A549 (cell line): ENCODE results near the gene RRH. TPM values are rescaled to one million over a fixed set of nuclear protein-coding genes. Genes with fewer than 3 reads are reported as not detected.

ENCODE experiments used
- ATAC-seq, 2 experiments: fragments of 200-7000 bp in 1 of 2; fragments of >200 bp in 1 of 2; cut with Nextera tagmentation in 1 of 2; cut with Tn5 transposase in 1 of 2; 3 replicates each; pipeline versions ENCODE4 v1.8.0 to v1.9.1; 2018 to 2020; ENCODE audit warnings: mild to moderate bottlenecking in 1 of 2, moderate library complexity in 1 of 2
- CTCF ChIA-PET: fragments of 300-600 bp; sonication (Branson Sonifier 250); formaldehyde crosslinking; extraction: SDS; loops from one replicate; lab custom pipeline; 2021; ENCODE audit warnings: antibody characterized with exemption, inconsistent platforms; lab: Yijun Ruan, JAX
- POLR2A ChIA-PET: fragments of 350-600 bp; formaldehyde crosslinking; extraction: SDS; loops from one replicate; lab custom pipeline; 2021; ENCODE audit warnings: antibody characterized with exemption, inconsistent platforms; lab: Yijun Ruan, JAX
- DNase-seq, 2 experiments: peaks; one replicate each; pipeline versions ENCODE4 v3.0.0 to v3.0.0-alpha.2; 2011 to 2016; ENCODE audit warnings: low read depth in 1 of 2, low spot score in 1 of 2
- FAIRE-seq: peaks from 2 replicates; lab custom pipeline; 2011; peaks lifted over from hg19 to GRCh38; lab: Jason Lieb, UNC
- H3K27ac ChIP-seq, 2 experiments: fragments of >200 bp; sonication (Bioruptor Twin); formaldehyde crosslinking; 3 replicates each; pipeline ENCODE4 v1.5.1; 2016 to 2017
- H3K4me1 ChIP-seq: fragments of >200 bp; sonication (Bioruptor Twin); formaldehyde crosslinking; 3 replicates; pipeline ENCODE4 v1.6.1; 2016
- H3K4me2 ChIP-seq: fragments of >200 bp; sonication (Bioruptor Twin); formaldehyde crosslinking; 3 replicates; pipeline ENCODE4 v1.6.1; 2016
- H3K4me3 ChIP-seq: fragments of >200 bp; sonication (Bioruptor Twin); formaldehyde crosslinking; 3 replicates; pipeline ENCODE4 v1.5.1; 2016
- H3K9me3 ChIP-seq: fragments of >200 bp; sonication (Bioruptor Twin); formaldehyde crosslinking; 3 replicates; pipeline ENCODE4 v1.6.1; 2016
- BHLHE40 ChIP-seq: IDR thresholded peaks from 2 replicates; pipeline ENCODE4 v1.6.1; 2012; ENCODE audit warnings: low read depth, low read length, inconsistent platforms
- CHD4 ChIP-seq: fragments of 200-600 bp; sonication (generic); IDR thresholded peaks from 2 replicates; pipeline ENCODE4 v1.6.1; 2016; ENCODE audit warnings: antibody characterized with exemption, mild to moderate bottlenecking, borderline replicate concordance
- HOXB13 ChIP-seq: fragments of 250-450 bp; sonication (Bioruptor Pico); IDR thresholded peaks from 2 replicates; pipeline ENCODE4 v1.5.0; 2020; ENCODE audit warnings: low read depth, mild to moderate bottlenecking, moderate library complexity
- JUN ChIP-seq, 2 experiments: fragments of >200 bp; sonication (Bioruptor Twin); formaldehyde crosslinking; IDR thresholded peaks; 2 replicates in 1 of 2; 3 replicates in 1 of 2; pipeline ENCODE4 v1.6.1; 2016 to 2017
- KDM1A ChIP-seq: fragments of 200-600 bp; sonication (generic); IDR thresholded peaks from 2 replicates; pipeline ENCODE4 v1.6.1; 2016; ENCODE audit warnings: low read depth, mild to moderate bottlenecking
- TP53 ChIP-seq: fragments of 250-450 bp; sonication (Bioruptor Pico); IDR thresholded peaks from 2 replicates; pipeline ENCODE4 v1.5.0; 2021; ENCODE audit warnings: mild to moderate bottlenecking, moderate library complexity
- WGBS: methylation state at CpG from one replicate; pipeline ENCODE4 v1.1.6; 2017; ENCODE audit errors: missing lambda C conversion rate; 5-methylcytosine and 5-hydroxymethylcytosine counted together
- polyA plus RNA-seq, 4 experiments: library from polyadenylated mRNA; depleted of rRNA in 3 of 4; stranded (reverse); fragments of >200 nt; fragmentation: RNase III in 1 of 4; extraction: RNeasy Plus Mini Kit Qiagen cat#74134 plus additional on column Dnase treatment in 1 of 4; gene quantifications; 2 replicates in 3 of 4; 3 replicates in 1 of 4; pipeline ENCODE4 v1.2.3, GENCODE V29; 2011 to 2017
- TF ChIP-seq, protein P1 (sequence below): IDR thresholded peaks from 2 replicates; pipeline ENCODE4 v1.6.1; 2012; ENCODE audit warnings: low read depth, borderline replicate concordance

The RRH gene
- polyA plus RNA-seq, 2 of the 4 experiments (the other 2 are of a cell fraction) = 0.10 to 0.18 TPM

DNA sequence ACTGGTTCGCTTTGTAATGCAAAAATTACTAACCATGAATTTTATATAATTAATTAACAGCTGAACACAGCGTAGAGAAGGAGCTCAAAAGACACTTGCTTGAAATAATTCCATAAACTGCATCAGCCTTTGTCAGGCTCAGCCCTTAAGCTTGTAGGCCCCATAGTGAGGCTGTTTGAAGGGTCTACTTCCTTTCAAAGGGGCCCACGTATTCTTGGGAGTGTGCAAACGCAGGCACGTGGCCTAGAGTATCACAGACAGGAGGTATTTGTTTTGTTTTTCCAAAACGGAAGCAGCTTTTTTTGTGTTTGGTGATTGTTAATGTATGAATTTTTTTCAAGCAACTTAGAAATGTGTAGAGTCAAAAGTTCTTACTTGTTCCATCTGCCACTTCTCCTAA, 59.3 kb downstream of the RRH start:
- ChIA-PET CTCF (no interaction called here), POLR2A (no interaction called here)
- DNase-seq = no peak
- no peak for FAIRE-seq
- ATAC-seq = no peak
- no peak for TF ChIP-seq HOXB13
- no peaks in the 10 kb centered on the region for H3K4me1 ChIP-seq
- H3K27ac ChIP-seq = no peak overlapping the region
- H3K4me3 ChIP-seq = no peak overlapping the region
- WGBS = 36% methylated on average over 6 of the region's 6 CpGs
- H3K9me3 ChIP-seq = no peaks in the 10 kb centered on the region
- H3K4me2 ChIP-seq = no peak overlapping the region

DNA sequence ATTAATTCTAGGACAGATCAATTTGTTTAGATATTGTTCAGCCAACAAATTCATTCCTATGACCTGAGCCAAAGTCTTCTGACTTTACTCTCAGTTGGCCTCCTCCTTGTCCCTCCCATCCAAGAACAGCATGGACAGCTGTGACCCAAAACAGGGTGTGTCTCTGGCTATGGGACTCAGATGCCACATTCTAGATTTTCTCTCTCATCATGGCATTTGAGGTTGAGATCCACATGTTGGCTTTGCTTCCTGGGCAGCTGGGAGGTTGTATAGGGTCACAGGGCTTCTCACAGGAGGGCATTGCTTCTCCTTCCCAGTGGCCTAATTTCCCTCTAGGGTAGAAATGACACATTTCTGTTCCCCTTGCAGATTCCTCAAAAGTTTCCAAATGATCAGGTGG, 62.3 kb downstream of the RRH start:
- no peak for DNase-seq
- Histone ChIP-seq H3K9me3 (no peaks in the 10 kb centered on the region), H3K27ac (no peak overlapping the region), H3K4me2 (no peak overlapping the region), H3K4me1 (no peaks in the 10 kb centered on the region), H3K4me3 (no peak overlapping the region)
- no peak for FAIRE-seq
- no peak for ATAC-seq
- ChIA-PET POLR2A (no interaction called here), CTCF (no interaction called here)
- TF ChIP-seq CHD4 (no peak), KDM1A (no peak), BHLHE40 (no peak), JUN (IDR thresholded peaks at IDR 0.05) (no peak), TP53 (no peak)
- TF ChIP-seq, protein P1, sequence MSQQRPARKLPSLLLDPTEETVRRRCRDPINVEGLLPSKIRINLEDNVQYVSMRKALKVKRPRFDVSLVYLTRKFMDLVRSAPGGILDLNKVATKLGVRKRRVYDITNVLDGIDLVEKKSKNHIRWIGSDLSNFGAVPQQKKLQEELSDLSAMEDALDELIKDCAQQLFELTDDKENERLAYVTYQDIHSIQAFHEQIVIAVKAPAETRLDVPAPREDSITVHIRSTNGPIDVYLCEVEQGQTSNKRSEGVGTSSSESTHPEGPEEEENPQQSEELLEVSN = no peak

Other genes with a start within 250 kb of the RRH start
- gene CASP6, start 124.5 kb upstream of the RRH start, polyA plus RNA-seq (2011; rRNA removed) = 32.6 and 39.2 TPM in 2 replicates
- 19.2 to 21.2 TPM (median 19.8 TPM) in 3 replicates for gene CASP6, start 124.5 kb upstream of the RRH start, polyA plus RNA-seq (2017; fragmentation: RNase III; extraction: RNeasy Plus Mini Kit Qiagen cat#74134 plus additional on column Dnase treatment)
- 39.3 and 39.7 TPM in 2 replicates for gene PLA2G12A, start 97.9 kb upstream of the RRH start, polyA plus RNA-seq (2011; rRNA removed)
- gene PLA2G12A, start 97.9 kb upstream of the RRH start, polyA plus RNA-seq (2017; fragmentation: RNase III; extraction: RNeasy Plus Mini Kit Qiagen cat#74134 plus additional on column Dnase treatment) = 8.2 to 13.4 TPM (median 9.8 TPM) in 3 replicates
- 2.2 and 2.8 TPM in 2 replicates for gene CFI, start 26.0 kb upstream of the RRH start, polyA plus RNA-seq (2011; rRNA removed)
- gene CFI, start 26.0 kb upstream of the RRH start, polyA plus RNA-seq (2017; fragmentation: RNase III; extraction: RNeasy Plus Mini Kit Qiagen cat#74134 plus additional on column Dnase treatment) = 0.76 to 2.6 TPM (median 2.2 TPM) in 3 replicates
- gene GAR1, start 12.2 kb upstream of the RRH start, polyA plus RNA-seq (2011; rRNA removed) = 31.6 and 44.1 TPM in 2 replicates
- gene GAR1, start 12.2 kb upstream of the RRH start, polyA plus RNA-seq (2017; fragmentation: RNase III; extraction: RNeasy Plus Mini Kit Qiagen cat#74134 plus additional on column Dnase treatment) = 69.6 to 81.4 TPM (median 73.1 TPM) in 3 replicates
- 0.04 and 0.06 TPM in 2 replicates for gene LRIT3, start 20.1 kb downstream of the RRH start, polyA plus RNA-seq (2011; rRNA removed)
- gene LRIT3, start 20.1 kb downstream of the RRH start, polyA plus RNA-seq (2017; fragmentation: RNase III; extraction: RNeasy Plus Mini Kit Qiagen cat#74134 plus additional on column Dnase treatment) = 0.04 to 0.08 TPM (median 0.06 TPM) in 3 replicates
- 0.98 and 1.1 TPM in 2 replicates for gene EGF, start 84.9 kb downstream of the RRH start, polyA plus RNA-seq (2011; rRNA removed)
- gene EGF, start 84.9 kb downstream of the RRH start, polyA plus RNA-seq (2017; fragmentation: RNase III; extraction: RNeasy Plus Mini Kit Qiagen cat#74134 plus additional on column Dnase treatment) = 0.54 to 0.59 TPM (median 0.58 TPM) in 3 replicates